ENCODE measurements around the gene STXBP6.

DNA sequence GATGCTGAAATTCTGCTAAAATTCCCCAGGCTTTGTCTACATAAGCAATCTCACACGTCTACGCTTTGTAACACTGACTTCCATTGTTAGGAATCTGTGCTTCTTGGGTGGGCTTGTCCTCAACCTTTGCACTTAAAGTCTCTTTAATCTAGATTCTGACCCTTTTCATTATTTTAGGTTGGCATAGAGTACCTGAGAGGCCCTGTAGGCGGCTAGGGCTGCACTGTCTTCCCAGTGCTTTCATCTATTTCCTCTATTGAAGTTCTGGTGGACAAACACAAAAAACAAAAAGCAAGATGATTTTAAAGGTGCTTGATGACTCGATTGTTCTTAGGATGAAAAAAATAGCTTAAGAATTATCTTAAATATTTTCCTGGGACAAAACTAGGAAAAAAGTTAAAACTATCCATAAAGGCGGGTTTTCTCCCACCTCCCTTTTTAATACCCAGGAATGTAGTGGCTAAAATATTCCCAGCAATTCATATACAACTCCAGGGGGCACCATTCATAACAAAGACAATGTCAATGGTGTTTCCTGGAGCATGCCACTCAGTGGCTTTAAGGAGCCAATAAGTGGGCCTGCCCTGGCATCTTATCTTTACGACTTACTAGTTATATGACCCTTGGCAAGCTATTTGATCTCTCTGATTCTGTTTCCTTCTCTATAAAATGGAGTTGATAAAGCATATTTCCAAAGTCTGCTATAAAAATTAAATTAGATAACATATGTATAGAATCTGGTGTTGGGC is 197.5 kb downstream of the STXBP6 start:
- TF ChIP-seq, protein P1, sequence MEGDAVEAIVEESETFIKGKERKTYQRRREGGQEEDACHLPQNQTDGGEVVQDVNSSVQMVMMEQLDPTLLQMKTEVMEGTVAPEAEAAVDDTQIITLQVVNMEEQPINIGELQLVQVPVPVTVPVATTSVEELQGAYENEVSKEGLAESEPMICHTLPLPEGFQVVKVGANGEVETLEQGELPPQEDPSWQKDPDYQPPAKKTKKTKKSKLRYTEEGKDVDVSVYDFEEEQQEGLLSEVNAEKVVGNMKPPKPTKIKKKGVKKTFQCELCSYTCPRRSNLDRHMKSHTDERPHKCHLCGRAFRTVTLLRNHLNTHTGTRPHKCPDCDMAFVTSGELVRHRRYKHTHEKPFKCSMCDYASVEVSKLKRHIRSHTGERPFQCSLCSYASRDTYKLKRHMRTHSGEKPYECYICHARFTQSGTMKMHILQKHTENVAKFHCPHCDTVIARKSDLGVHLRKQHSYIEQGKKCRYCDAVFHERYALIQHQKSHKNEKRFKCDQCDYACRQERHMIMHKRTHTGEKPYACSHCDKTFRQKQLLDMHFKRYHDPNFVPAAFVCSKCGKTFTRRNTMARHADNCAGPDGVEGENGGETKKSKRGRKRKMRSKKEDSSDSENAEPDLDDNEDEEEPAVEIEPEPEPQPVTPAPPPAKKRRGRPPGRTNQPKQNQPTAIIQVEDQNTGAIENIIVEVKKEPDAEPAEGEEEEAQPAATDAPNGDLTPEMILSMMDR (IDR thresholded peaks at IDR 0.05; ENCODE audit: low read depth, low read length) = no peak
- TF ChIP-seq, protein P2, sequence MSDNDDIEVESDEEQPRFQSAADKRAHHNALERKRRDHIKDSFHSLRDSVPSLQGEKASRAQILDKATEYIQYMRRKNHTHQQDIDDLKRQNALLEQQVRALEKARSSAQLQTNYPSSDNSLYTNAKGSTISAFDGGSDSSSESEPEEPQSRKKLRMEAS (IDR thresholded peaks at IDR 0.05; ENCODE audit: low read depth, low read length) = no peak

Measured in NB4 (cell line).